Measurements from ENCODE around the gene FLAD1.

The FLAD1 gene

GRCh38 chr1:155002464-155003226, 19.5 kb downstream of the FLAD1 start, which contains the start of gene ZBTB7B (continued):
- TF ChIP-seq SCRT1 (tag by site-specific recombination; IDR thresholded peaks at IDR 0.05; ENCODE audit: borderline replicate concordance) (no peak), BCL11A (tag by site-specific recombination; IDR thresholded peaks at IDR 0.05; ENCODE audit: low read depth) (no peak), ZNF239 (tag by site-specific recombination; IDR thresholded peaks at IDR 0.05) (no peak), SP2 (tag by site-specific recombination; IDR thresholded peaks at IDR 0.05) (no peak)
- TF ChIP-seq, protein P1, sequence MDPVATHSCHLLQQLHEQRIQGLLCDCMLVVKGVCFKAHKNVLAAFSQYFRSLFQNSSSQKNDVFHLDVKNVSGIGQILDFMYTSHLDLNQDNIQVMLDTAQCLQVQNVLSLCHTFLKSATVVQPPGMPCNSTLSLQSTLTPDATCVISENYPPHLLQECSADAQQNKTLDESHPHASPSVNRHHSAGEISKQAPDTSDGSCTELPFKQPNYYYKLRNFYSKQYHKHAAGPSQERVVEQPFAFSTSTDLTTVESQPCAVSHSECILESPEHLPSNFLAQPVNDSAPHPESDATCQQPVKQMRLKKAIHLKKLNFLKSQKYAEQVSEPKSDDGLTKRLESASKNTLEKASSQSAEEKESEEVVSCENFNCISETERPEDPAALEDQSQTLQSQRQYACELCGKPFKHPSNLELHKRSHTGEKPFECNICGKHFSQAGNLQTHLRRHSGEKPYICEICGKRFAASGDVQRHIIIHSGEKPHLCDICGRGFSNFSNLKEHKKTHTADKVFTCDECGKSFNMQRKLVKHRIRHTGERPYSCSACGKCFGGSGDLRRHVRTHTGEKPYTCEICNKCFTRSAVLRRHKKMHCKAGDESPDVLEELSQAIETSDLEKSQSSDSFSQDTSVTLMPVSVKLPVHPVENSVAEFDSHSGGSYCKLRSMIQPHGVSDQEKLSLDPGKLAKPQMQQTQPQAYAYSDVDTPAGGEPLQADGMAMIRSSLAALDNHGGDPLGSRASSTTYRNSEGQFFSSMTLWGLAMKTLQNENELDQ (tag by site-specific recombination; IDR thresholded peaks at IDR 0.05; ENCODE audit: low read depth) = no peak
- TF ChIP-seq, protein P2, sequence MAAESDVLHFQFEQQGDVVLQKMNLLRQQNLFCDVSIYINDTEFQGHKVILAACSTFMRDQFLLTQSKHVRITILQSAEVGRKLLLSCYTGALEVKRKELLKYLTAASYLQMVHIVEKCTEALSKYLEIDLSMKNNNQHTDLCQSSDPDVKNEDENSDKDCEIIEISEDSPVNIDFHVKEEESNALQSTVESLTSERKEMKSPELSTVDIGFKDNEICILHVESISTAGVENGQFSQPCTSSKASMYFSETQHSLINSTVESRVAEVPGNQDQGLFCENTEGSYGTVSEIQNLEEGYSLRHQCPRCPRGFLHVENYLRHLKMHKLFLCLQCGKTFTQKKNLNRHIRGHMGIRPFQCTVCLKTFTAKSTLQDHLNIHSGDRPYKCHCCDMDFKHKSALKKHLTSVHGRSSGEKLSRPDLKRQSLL (tag by site-specific recombination; IDR thresholded peaks at IDR 0.05) = no peak

DNA sequence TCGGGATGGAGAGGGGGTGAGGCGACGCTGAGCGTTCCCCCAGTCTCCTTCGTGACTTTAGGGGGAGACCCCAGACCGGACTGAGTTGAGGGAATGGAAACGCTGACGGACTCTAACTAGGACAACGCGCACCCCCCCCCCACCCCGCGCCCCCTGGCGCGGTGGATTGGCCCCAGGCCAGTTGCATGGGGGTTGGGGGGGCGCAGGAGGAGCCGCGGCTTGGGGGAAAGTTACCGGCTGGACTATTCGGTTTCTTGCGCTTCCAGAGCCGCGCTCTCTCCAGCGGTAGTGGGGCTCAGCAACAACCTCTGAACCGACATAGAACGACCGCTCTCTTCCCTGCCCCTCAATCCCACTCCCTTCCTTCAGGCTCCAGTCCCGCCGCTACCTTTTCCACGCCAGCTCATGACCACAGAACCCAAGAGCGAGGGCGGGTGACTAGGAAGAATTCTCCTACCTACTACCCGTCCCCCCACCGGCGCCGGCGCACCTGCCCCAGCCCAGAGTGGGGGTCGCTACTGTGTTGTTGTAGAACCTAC, 20.2 kb downstream of the FLAD1 start:
- peak overlapping the region; percentile 87; the same call in 1 of the 2 replicates for H3K27ac ChIP-seq (ENCODE audit: extremely low read depth, low read depth, low read length)
- POLR2A ChIA-PET = interaction anchor here (0.6 to 2.1 kb wide), 7 partner anchors 8 to 82 kb away, joined by 3 to 9 read pairs (median 7); partner anchors contain the start of genes FLAD1 and PYGO2
- H3K4me3 ChIP-seq (ENCODE audit: low read depth, low read length) = peak overlapping the region; percentile 50
- CTCF ChIA-PET = interaction anchor here (1.1 to 2.1 kb wide), 3 partner anchors 8 to 47 kb away, joined by 3 to 11 read pairs (median 5); partner anchors contain the start of gene ADAM15
- H3K9me3 ChIP-seq (ENCODE audit: control insufficient read depth, insufficient read depth, low read depth, low read length) = no peaks in the 10 kb centered on the region
- no peaks in the 10 kb centered on the region for H3K36me3 ChIP-seq (ENCODE audit: control insufficient read depth in 2 of 2, insufficient read depth in 1 of 2, low read length in 2 of 2)
- peaks cover 13% of the 10 kb centered on the region for H3K4me1 ChIP-seq (ENCODE audit: control insufficient read depth, insufficient read depth, low read length)
- TF ChIP-seq KLF8 (tag by site-specific recombination; IDR thresholded peaks at IDR 0.05) = no peak
- no peak for TF ChIP-seq KLF7 (tag by site-specific recombination; IDR thresholded peaks at IDR 0.05; ENCODE audit: borderline replicate concordance)
- no peak for TF ChIP-seq ZNF274 (IDR thresholded peaks at IDR 0.05; ENCODE audit: low read length)
- TF ChIP-seq ZNF274 (tag by site-specific recombination; IDR thresholded peaks at IDR 0.05; ENCODE audit: borderline replicate concordance) = no peak
- TF ChIP-seq, protein P3, sequence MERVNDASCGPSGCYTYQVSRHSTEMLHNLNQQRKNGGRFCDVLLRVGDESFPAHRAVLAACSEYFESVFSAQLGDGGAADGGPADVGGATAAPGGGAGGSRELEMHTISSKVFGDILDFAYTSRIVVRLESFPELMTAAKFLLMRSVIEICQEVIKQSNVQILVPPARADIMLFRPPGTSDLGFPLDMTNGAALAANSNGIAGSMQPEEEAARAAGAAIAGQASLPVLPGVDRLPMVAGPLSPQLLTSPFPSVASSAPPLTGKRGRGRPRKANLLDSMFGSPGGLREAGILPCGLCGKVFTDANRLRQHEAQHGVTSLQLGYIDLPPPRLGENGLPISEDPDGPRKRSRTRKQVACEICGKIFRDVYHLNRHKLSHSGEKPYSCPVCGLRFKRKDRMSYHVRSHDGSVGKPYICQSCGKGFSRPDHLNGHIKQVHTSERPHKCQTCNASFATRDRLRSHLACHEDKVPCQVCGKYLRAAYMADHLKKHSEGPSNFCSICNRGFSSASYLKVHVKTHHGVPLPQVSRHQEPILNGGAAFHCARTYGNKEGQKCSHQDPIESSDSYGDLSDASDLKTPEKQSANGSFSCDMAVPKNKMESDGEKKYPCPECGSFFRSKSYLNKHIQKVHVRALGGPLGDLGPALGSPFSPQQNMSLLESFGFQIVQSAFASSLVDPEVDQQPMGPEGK (tag by site-specific recombination; IDR thresholded peaks at IDR 0.05) = 0 out of 2 replicates have a peak, but pooled peaks have one; percentile 3
- peak; percentile 70 for TF ChIP-seq OSR2 (tag by site-specific recombination; IDR thresholded peaks at IDR 0.05)
- TF ChIP-seq ZNF239 (tag by site-specific recombination; IDR thresholded peaks at IDR 0.05) = no peak
- no peak for TF ChIP-seq WT1 (tag by site-specific recombination; IDR thresholded peaks at IDR 0.05)
- no peak for TF ChIP-seq ZNF530 (tag by site-specific recombination; IDR thresholded peaks at IDR 0.05; ENCODE audit: low read depth)
- TF ChIP-seq ZFP41 (tag by site-specific recombination; IDR thresholded peaks at IDR 0.05; ENCODE audit: borderline replicate concordance) = no peak
- TF ChIP-seq HOXC10 (CRISPR knock-in tag; IDR thresholded peaks at IDR 0.05) = no peak
- TF ChIP-seq ZNF600 (tag by site-specific recombination; IDR thresholded peaks at IDR 0.05) = 0 out of 2 replicates have a peak, but pooled peaks have one; percentile 2
- TF ChIP-seq PRDM1 (tag by site-specific recombination; IDR thresholded peaks at IDR 0.05) = no peak
- no peak for TF ChIP-seq ZNF768 (tag by site-specific recombination; IDR thresholded peaks at IDR 0.05)
- peak; percentile 55 for TF ChIP-seq ZBTB26 (tag by site-specific recombination; optimal IDR thresholded peaks at IDR 0.05)
- TF ChIP-seq ZNF629 (tag by site-specific recombination; IDR thresholded peaks at IDR 0.05) = 0 out of 2 replicates have a peak, but pooled peaks have one; percentile 12
- TF ChIP-seq GLIS1 (tag by site-specific recombination; IDR thresholded peaks at IDR 0.05) = peak; percentile 72
- TF ChIP-seq ZSCAN23 (tag by site-specific recombination; IDR thresholded peaks at IDR 0.05) = no peak
- 0 out of 2 replicates have a peak, but pooled peaks have one; percentile 53 for TF ChIP-seq BCL11A (tag by site-specific recombination; IDR thresholded peaks at IDR 0.05; ENCODE audit: low read depth)
- TF ChIP-seq ZNF596 (tag by site-specific recombination; IDR thresholded peaks at IDR 0.05) = 0 out of 2 replicates have a peak, but pooled peaks have one; percentile 17
- TF ChIP-seq, protein P4, sequence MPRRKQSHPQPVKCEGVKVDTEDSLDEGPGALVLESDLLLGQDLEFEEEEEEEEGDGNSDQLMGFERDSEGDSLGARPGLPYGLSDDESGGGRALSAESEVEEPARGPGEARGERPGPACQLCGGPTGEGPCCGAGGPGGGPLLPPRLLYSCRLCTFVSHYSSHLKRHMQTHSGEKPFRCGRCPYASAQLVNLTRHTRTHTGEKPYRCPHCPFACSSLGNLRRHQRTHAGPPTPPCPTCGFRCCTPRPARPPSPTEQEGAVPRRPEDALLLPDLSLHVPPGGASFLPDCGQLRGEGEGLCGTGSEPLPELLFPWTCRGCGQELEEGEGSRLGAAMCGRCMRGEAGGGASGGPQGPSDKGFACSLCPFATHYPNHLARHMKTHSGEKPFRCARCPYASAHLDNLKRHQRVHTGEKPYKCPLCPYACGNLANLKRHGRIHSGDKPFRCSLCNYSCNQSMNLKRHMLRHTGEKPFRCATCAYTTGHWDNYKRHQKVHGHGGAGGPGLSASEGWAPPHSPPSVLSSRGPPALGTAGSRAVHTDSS (tag by site-specific recombination; IDR thresholded peaks at IDR 0.05) = no peak

All from HEK293 (cell line).